GM10266 (cell line): Measurements from ENCODE around the gene CCDC106.
A peak's percentile ranks its signal among the peaks of the same experiment; 100 is the strongest.

Experiments
- DNase-seq: peaks from one replicate; pipeline ENCODE4 v3.0.0; 2012; ENCODE audit errors: extremely low spot score
- TF ChIP-seq, protein P1 (sequence below): IDR thresholded peaks from 2 replicates; pipeline ENCODE4 v1.5.1; 2012; ENCODE audit warnings: mild to moderate bottlenecking, low read depth; ENCODE audit not compliant: control insufficient read depth, insufficient read depth; ENCODE audit errors: missing control alignments

The CCDC106 gene

DNA sequence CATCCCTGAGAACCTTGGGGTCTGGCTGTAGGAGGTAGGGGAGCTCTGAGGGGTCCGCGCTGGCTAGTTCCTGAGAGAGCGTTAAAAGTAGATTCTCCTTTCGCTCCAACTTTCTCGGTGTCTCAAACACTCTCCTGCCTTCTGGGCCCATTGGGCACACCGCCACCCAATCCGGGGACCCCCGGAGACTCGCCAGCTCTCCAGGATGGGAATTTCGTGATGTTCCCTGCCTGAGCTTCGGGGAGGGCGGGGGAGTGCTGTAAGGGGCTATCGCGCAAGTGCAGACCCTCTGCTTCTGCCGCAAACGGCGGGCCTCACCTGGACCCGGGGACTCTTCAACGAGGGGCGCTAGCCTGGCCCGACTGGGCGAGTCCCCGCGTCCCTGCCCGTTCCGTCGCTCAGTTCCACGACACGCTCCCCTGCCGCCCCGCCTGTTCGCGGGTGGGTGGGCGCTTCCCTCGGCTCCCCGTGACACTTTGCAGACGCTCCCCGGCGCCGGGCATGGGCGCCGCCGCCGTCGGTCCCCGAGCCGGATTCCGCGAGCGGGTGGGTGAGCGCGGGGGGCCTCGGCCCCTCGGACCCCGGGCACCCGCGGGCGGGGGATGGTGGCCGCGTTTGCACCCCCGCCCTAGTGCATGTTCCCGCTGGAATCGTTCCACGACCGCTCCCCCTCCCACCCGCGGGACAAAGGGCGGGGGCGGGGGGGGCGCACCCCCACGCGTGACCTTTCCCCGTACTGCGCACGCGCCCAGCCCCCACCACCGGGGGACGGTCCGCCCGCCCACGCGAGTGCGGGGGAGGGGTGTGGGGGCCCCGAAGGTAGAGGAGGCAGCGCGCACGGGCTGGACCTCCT is at the start of gene CCDC106:
Gene CCDC106 (plus strand): TSS at position 481 of the 853 bp plus-strand sequence. CDS start 835 bp downstream, outside the sequence.
- TF ChIP-seq, protein P1, sequence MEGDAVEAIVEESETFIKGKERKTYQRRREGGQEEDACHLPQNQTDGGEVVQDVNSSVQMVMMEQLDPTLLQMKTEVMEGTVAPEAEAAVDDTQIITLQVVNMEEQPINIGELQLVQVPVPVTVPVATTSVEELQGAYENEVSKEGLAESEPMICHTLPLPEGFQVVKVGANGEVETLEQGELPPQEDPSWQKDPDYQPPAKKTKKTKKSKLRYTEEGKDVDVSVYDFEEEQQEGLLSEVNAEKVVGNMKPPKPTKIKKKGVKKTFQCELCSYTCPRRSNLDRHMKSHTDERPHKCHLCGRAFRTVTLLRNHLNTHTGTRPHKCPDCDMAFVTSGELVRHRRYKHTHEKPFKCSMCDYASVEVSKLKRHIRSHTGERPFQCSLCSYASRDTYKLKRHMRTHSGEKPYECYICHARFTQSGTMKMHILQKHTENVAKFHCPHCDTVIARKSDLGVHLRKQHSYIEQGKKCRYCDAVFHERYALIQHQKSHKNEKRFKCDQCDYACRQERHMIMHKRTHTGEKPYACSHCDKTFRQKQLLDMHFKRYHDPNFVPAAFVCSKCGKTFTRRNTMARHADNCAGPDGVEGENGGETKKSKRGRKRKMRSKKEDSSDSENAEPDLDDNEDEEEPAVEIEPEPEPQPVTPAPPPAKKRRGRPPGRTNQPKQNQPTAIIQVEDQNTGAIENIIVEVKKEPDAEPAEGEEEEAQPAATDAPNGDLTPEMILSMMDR, result no peak
- DNase-seq, result peak; percentile 71

- TF ChIP-seq, protein P1, result no peak
- DNase-seq, result peak; percentile 95
These were observed 49.1 kb upstream of the CCDC106 start for GRCh38 chr19:55598719-55599467.

DNA sequence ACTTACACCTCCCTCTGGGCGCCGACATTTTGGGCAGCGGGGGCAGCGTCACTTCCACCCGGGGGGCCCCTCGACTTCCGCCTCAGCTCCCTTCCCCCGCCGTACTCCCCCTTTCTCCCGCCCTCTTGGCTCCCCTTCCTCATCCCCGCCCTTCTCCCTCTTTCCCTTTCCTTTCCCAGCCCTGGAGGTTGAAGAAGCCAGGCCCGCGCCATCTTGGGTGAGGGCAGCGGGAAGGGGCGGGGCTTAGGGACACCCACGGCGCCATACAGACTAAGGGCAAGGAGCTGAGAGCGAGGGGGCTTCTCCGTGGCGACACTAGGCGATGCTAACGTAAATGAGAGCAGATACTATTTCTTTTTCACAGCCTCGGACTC is 48.6 kb upstream of the CCDC106 start, which contains the start of gene FIZ1:
Gene FIZ1 (minus strand): TSS at position 50 of the 374 bp plus-strand sequence. CDS start 1,652 bp downstream, outside the sequence.
- DNase-seq, result peak; percentile 93
- TF ChIP-seq, protein P1, result no peak

DNA sequence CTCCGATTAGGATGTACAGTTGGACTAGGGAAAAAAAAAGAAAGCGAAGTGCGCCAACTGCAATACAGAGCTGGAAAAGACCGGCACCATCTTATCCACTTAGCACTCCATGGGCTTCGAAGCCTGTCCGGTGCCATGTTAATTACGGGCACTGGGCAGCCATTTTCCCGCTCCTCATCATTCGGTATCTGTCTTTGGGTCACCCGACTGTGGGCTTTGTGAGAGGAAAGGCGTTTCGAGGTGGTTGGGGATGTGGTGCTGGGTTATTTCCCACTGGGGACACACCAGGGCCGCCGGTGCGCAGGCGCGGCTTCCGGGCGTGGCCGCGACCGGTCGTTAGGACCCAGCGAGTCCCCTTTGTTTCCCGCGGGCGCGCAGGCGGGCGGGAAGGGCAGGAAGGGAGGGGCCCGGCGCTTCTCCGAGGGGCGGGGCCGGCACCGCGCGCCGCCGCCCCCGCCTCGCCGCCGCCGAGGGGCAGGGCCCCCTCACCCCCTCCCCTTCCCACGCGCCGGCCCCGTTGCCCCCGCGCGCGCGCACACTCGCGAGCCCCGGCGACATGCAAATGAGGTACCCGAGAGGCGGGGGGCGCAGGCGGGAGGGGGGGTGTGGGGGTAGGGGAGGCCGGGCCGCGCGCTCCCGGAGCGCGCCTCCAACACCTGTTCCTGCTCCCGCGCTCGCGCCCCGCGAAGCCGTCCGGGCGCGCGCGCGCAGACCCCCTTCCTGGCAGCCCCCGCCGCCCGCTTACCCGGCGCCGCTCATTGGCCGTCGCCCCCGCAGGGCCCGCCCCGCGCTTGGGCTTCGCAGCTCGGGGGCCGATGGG is 48.0 kb upstream of the CCDC106 start, which contains the start of gene ZNF524:
Gene ZNF524 (plus strand): TSS at position 447 of the 820 bp plus-strand sequence. CDS start 1,825 bp downstream, outside the sequence.
- peak; percentile 93 for DNase-seq
- TF ChIP-seq, protein P1, result no peak

- TF ChIP-seq, protein P1, result no peak
- no peak for DNase-seq
These were observed 47.4 kb upstream of the CCDC106 start for GRCh38 chr19:55600662-55601028.

GRCh38 chr19:55601084-55601483 is 46.9 kb upstream of the CCDC106 start:
- TF ChIP-seq, protein P1, result no peak
- no peak for DNase-seq
